Measurements from ENCODE around the gene PRRX2. TPM values are rescaled to one million over a fixed set of nuclear protein-coding genes. Genes with fewer than 3 reads are reported as not detected.

The PRRX2 gene
- total and polyA plus RNA-seq, 2 experiments from 2014 or later = 5.8 to 8.3 TPM

- TF ChIP-seq ZNF114 (CRISPR knock-in tag; IDR thresholded peaks at IDR 0.05) (no peak), EZH2phosphoT487 (IDR thresholded peaks at IDR 0.05; ENCODE audit: unreplicated experiment) (no peak), STAT1 (IDR thresholded peaks at IDR 0.05; ENCODE audit: unreplicated experiment) (no peak), JUNB (IDR thresholded peaks at IDR 0.05; ENCODE audit: unreplicated experiment) (no peak), ZNF462 (CRISPR knock-in tag; IDR thresholded peaks at IDR 0.05) (no peak), EZH2 (IDR thresholded peaks at IDR 0.05; ENCODE audit: low read depth, unreplicated experiment) (no peak), POLR2AphosphoS5 (IDR thresholded peaks at IDR 0.05; ENCODE audit: low read depth) (no peak), NANOG (IDR thresholded peaks at IDR 0.05; ENCODE audit: borderline replicate concordance) (no peak)
Observed at GRCh38 chr9:129745200-129745599, 79.8 kb downstream of the PRRX2 start (continued).

GRCh38 chr9:129746092-129746777 lies 80.8 kb downstream of the PRRX2 start:
- Histone ChIP-seq H3K27me3 (ENCODE audit: insufficient read depth) (no peaks in the 10 kb centered on the region), H3F3A (replicated peaks; ENCODE audit: low read depth) (no peaks in the 10 kb centered on the region), H3K27ac (ENCODE audit: low read depth) (no peak overlapping the region), H4K20me1 (replicated peaks; ENCODE audit: insufficient read depth) (no peaks in the 10 kb centered on the region), H3K4me1 (ENCODE audit: insufficient read depth) (no peaks in the 10 kb centered on the region), H3K79me2 (replicated peaks; ENCODE audit: insufficient read depth) (no peaks in the 10 kb centered on the region), H3K9me2 (ENCODE audit: insufficient read depth) (no peaks in the 10 kb centered on the region), H2AFZ (no peak overlapping the region), H3K4me2 (no peak overlapping the region), H3K4me3 (no peak overlapping the region), H3K36me3 (ENCODE audit: insufficient read depth) (no peaks in the 10 kb centered on the region)
- DNase-seq (ENCODE audit: low spot score) = no peak
- Mint-ChIP-seq H3K27me3 (ENCODE audit: insufficient read depth, low read depth, poor library complexity) (peaks cover 9% of the 10 kb centered on the region), H3K4me1 (no peaks in the 10 kb centered on the region), H3K9me3 (no peaks in the 10 kb centered on the region; the same call in 2 of the 3 replicates), H3K36me3 (ENCODE audit: low read depth) (no peaks in the 10 kb centered on the region), H3K27ac (no peak overlapping the region), H3K4me3 (no peak overlapping the region)
- ATAC-seq = no peak
- TF ChIP-seq EZH2 (IDR thresholded peaks at IDR 0.05; ENCODE audit: low read depth, unreplicated experiment) = no peak
- no peak for TF ChIP-seq REST (IDR thresholded peaks at IDR 0.05; ENCODE audit: unreplicated experiment)
- TF ChIP-seq JUNB (IDR thresholded peaks at IDR 0.05; ENCODE audit: unreplicated experiment) = no peak
- TF ChIP-seq ZNF331 (CRISPR knock-in tag; IDR thresholded peaks at IDR 0.05; ENCODE audit: low read depth) = no peak
- no peak for TF ChIP-seq ZNF114 (CRISPR knock-in tag; IDR thresholded peaks at IDR 0.05)
- TF ChIP-seq POLR2AphosphoS5 (IDR thresholded peaks at IDR 0.05; ENCODE audit: low read depth) = no peak
- TF ChIP-seq EZH2phosphoT487 (IDR thresholded peaks at IDR 0.05; ENCODE audit: unreplicated experiment) = no peak
- TF ChIP-seq CTCF (conservative IDR thresholded peaks at IDR 0.05; ENCODE audit: low read depth in 2 of 2) = no peak
- TF ChIP-seq STAT1 (IDR thresholded peaks at IDR 0.05; ENCODE audit: unreplicated experiment) = no peak
- no peak for TF ChIP-seq NANOG (IDR thresholded peaks at IDR 0.05; ENCODE audit: borderline replicate concordance)

Data from GM23338 (cell line).